Measurements from ENCODE around the gene MARCO.

GRCh38 chr2:118942031-118942430, at the start of gene MARCO:
- TF ChIP-seq, protein P1, sequence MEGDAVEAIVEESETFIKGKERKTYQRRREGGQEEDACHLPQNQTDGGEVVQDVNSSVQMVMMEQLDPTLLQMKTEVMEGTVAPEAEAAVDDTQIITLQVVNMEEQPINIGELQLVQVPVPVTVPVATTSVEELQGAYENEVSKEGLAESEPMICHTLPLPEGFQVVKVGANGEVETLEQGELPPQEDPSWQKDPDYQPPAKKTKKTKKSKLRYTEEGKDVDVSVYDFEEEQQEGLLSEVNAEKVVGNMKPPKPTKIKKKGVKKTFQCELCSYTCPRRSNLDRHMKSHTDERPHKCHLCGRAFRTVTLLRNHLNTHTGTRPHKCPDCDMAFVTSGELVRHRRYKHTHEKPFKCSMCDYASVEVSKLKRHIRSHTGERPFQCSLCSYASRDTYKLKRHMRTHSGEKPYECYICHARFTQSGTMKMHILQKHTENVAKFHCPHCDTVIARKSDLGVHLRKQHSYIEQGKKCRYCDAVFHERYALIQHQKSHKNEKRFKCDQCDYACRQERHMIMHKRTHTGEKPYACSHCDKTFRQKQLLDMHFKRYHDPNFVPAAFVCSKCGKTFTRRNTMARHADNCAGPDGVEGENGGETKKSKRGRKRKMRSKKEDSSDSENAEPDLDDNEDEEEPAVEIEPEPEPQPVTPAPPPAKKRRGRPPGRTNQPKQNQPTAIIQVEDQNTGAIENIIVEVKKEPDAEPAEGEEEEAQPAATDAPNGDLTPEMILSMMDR (conservative IDR thresholded peaks at IDR 0.05; ENCODE audit: low read depth in 2 of 2) = no peak
- TF ChIP-seq EZH2 (IDR thresholded peaks at IDR 0.05; ENCODE audit: low read depth, unreplicated experiment) (no peak), JUNB (IDR thresholded peaks at IDR 0.05; ENCODE audit: unreplicated experiment) (no peak), CREB1 (CRISPR knock-in tag; IDR thresholded peaks at IDR 0.05; ENCODE audit: low read depth) (no peak), EZH2phosphoT487 (IDR thresholded peaks at IDR 0.05; ENCODE audit: unreplicated experiment) (no peak), POLR2AphosphoS5 (IDR thresholded peaks at IDR 0.05; ENCODE audit: low read depth) (no peak), ZNF462 (CRISPR knock-in tag; IDR thresholded peaks at IDR 0.05) (no peak), NANOG (IDR thresholded peaks at IDR 0.05; ENCODE audit: borderline replicate concordance) (no peak), STAT1 (IDR thresholded peaks at IDR 0.05; ENCODE audit: unreplicated experiment) (no peak), ZNF114 (CRISPR knock-in tag; IDR thresholded peaks at IDR 0.05) (no peak)
- TF ChIP-seq, protein P2, sequence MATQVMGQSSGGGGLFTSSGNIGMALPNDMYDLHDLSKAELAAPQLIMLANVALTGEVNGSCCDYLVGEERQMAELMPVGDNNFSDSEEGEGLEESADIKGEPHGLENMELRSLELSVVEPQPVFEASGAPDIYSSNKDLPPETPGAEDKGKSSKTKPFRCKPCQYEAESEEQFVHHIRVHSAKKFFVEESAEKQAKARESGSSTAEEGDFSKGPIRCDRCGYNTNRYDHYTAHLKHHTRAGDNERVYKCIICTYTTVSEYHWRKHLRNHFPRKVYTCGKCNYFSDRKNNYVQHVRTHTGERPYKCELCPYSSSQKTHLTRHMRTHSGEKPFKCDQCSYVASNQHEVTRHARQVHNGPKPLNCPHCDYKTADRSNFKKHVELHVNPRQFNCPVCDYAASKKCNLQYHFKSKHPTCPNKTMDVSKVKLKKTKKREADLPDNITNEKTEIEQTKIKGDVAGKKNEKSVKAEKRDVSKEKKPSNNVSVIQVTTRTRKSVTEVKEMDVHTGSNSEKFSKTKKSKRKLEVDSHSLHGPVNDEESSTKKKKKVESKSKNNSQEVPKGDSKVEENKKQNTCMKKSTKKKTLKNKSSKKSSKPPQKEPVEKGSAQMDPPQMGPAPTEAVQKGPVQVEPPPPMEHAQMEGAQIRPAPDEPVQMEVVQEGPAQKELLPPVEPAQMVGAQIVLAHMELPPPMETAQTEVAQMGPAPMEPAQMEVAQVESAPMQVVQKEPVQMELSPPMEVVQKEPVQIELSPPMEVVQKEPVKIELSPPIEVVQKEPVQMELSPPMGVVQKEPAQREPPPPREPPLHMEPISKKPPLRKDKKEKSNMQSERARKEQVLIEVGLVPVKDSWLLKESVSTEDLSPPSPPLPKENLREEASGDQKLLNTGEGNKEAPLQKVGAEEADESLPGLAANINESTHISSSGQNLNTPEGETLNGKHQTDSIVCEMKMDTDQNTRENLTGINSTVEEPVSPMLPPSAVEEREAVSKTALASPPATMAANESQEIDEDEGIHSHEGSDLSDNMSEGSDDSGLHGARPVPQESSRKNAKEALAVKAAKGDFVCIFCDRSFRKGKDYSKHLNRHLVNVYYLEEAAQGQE (IDR thresholded peaks at IDR 0.05; ENCODE audit: unreplicated experiment) = no peak
- TF ChIP-seq, protein P3, sequence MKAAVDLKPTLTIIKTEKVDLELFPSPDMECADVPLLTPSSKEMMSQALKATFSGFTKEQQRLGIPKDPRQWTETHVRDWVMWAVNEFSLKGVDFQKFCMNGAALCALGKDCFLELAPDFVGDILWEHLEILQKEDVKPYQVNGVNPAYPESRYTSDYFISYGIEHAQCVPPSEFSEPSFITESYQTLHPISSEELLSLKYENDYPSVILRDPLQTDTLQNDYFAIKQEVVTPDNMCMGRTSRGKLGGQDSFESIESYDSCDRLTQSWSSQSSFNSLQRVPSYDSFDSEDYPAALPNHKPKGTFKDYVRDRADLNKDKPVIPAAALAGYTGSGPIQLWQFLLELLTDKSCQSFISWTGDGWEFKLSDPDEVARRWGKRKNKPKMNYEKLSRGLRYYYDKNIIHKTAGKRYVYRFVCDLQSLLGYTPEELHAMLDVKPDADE (IDR thresholded peaks at IDR 0.05) = no peak
